ENCODE results near the gene GNL3. TPM values are rescaled to one million over a fixed set of nuclear protein-coding genes. Genes with fewer than 3 reads are reported as not detected.
"Not testable (repeated sequence)": the region's sequence is repeated elsewhere in the genome, so short reads cannot be mapped to it uniquely, and the experiment has no call there.

The GNL3 gene
- total RNA-seq, 1 donor from 2014 or later = 76.4 TPM

DNA sequence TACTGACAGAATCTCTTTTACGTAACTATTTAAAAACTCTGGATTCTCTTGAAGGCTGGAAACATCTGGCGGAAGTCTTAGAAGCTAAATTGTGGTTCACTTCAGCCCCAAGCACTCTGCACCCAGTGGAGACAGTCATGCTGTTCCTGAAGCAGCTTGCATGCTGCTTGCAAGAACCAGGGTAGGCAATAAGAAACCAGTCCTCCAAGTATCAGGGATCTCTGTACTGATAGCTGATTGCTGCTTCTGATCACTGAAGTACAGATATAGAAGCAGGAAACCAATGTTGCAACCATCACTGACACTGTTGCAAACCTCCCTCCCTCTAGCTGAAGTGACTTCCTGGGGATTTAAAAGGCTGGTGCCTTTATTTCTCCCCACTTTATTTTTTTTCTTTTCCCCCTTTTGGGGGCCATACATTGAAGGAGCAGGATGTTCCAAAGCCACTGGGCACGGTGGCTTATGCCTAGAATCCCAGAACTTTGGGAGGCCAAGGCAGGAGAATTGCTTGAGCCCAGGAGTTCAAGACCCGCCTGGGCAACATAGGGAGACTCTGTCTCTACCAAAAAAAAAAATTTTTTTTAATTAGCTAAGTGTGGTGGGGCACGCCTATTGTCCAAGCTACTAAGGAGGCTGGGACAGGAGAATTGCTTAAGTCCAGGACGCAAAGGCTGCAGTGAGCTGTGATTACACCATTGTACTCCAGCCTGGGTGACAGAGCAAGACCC lies 35.3 kb downstream of the GNL3 start:
- ATAC-seq = no peak

DNA sequence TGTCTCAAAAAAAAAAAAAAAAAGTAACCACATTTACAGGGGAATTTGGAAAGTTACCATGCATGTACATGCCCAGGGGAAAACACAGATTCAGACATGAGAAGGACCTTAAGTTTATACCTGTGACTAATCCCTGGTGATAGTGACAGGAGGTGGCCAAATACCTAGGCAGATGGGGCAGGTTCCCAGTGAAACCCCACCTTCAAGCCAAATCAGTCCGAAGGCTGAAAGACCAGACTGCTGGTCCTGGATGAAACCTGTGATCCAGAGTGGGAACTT lies 35.8 kb downstream of the GNL3 start:
- no peak for ATAC-seq

DNA sequence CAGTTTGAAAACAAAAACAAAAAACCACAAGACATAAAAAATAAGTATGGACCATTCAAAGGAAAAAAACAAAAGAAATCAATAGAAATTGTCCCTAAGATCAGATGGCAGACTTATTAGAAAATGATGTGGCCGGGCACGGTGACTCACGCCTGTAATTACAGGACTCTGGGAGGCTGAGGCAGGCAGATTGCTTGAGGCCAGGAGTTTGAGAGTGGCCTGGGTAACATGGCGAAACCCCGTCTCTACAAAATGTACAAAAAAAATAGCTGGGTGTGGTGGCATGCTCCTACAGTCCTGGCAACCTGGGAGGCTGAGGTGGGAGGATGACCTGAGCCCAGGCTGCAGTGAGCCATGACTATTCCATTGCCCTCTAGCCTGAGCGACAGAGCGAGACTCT lies 36.7 kb downstream of the GNL3 start:
- ATAC-seq = no peak

DNA sequence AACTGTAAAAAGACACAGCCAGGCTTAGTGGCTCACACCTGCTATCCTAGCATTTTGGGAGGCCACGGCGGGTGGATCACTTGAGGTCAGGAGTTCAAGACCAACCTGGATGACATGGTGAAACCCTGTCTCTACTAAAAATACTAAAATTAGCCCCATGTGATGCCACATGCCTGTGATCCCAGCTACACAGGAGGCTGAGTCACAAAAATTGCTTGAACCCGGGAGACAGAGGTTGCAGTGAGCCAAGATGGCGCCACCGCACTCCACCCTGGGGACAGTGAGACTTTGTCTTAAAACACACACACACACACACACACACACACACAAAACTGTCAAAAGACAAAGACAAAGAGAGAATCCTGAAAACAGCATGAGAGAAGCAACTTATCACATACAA lies 38.1 kb downstream of the GNL3 start:
- ATAC-seq = no peak

DNA sequence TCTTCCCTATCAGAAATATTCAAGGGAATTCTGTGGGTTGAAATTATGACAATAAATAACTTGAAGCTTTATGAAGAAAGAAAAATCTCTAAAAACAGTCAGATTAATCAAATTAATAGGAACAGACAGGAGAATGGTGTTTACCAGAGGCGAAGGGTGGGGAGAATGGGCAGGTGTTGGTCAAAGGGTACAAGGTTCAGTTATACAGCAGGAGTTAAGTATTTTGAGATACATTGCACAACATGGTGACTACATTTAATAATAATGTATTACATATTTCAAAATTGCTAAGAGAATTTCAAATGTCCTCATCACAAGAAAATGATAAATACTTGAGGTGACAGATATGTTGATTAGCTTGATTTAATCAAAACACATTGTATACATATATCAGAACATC lies 38.7 kb downstream of the GNL3 start:
- no peak for ATAC-seq

DNA sequence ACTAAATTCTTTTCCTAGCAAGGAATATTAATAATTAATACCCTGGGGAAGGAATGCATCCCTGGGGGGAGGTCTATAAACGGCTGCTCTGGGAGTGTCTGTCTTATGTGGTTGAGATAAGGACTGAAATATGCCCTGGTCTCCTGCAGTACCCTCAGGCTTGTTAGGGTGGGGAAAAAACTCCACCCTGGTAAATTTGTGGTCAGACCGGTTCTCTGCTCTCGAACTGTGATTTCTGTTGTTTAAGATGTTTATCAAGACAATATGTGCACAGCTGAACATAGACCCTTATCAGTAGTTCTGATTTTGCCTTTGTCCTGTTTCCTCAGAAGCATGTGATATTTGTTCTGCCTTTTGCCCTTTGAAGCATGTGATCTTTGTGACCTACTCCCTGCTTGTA lies 42.9 kb downstream of the GNL3 start:
- ATAC-seq = not testable (repeated sequence)

DNA sequence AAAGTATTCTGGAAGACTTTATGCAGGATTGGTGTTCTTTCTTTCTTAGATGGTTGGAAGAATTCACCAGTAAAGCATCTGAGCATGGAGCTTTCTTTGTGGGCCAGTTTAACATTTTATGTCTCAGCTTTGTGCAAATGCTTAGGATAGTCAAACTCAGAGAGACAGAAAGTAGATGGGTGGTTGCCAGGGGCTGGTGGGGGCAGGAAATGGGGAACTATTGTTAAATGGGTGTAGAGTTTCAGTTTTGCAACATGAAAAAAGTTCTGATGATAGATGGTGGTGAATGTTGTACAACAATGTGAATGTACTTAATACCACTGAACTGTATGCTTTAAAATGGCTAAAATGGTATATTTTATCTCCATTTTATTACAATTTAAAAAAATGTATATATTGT lies 44.8 kb downstream of the GNL3 start:
- no peak for ATAC-seq

DNA sequence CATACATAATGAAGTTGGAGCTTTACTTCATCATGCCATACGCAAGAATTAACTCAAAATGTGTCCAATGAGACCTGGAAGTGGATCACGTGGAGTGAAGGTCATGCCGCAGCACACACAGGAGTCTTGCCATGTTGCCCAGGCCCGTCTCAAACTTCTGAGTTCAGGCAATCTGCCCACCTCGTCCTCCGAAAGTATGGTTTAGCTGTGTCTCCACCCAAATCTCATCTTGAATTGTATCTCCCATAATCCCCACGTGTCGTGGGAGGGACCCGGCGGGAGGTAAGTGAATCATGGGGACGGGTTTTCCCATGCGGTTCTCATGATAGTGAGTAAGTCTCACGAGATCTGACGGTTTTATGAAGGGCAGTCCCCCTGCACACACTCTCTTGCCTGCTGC lies 45.8 kb downstream of the GNL3 start:
- no peak for ATAC-seq

DNA sequence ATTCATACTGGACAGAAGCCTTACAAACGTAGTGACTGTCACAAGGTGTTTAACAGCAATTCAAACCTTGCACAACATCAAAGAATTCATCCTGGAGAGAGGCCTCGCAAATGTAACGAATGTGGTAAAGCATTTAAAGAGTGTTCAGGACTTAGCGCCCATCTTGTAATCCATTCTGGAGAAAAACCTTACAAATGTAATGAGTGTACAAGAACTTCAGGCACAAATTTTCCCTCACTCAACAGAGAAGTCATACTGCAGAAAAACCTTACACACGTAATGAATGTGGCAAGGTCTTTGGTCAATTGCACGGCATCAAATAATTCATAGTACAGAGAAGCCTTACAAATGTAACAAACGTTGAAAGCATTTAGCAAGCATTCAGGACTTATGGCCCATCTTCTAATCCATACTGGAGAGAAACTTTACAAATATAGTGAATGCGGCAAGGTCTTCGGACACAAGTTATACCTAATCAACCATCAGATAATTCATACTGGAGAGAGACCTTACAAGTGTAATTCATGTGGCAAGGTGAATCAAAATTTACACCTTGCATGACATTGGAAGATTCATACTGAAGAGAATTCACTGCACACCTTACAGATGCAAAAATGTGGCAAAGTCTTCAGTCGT lies 47.5 kb downstream of the GNL3 start:
- no peak for ATAC-seq

DNA sequence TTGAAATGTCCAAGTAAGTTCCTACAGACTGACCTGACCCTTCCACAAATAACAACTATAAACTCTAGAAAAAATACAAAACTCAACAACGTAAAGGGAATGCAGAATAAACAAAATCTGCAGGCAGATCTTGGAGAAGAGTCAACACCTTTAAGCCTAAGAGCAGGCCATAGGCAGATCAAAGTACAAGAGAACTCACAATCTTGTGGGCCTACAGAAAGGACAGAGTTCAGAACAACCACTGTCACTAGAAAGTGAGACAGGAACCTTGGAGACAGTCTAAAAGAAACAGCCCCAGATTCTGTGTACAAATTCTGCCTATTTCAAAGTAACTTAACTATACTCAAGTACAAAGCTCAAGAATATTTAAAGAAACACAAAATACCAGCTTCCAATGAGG lies 53.9 kb downstream of the GNL3 start:
- ATAC-seq = no peak

DNA sequence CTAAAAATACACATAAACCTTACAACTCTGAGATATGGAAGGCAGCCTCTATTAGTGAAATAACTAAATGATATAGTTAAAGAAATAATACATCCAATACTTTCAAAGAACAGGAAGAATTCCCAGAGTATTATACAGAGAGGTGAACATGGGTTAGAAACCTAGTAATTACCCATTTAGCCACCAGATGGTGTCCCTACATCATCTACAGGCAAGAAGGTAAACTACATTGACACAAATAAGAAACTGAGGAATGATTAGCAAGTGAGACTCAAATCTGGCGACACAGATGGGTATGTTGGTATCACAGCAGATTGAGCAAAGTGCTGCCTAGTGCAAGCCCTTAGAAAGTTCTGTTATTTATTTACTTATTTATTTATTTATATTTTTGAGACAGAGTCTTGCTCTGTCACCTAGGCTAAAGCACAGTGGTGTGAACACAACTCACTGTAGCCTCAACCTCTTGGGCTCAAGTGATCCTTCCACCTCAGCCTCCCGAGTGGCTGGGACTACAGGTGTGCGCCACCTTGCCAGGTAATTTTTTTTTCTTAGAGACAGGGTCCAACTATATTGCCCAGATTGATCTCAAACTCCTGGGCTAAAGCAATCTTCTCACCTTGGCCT lies 56.7 kb downstream of the GNL3 start:
- peak; percentile 29 for ATAC-seq

DNA sequence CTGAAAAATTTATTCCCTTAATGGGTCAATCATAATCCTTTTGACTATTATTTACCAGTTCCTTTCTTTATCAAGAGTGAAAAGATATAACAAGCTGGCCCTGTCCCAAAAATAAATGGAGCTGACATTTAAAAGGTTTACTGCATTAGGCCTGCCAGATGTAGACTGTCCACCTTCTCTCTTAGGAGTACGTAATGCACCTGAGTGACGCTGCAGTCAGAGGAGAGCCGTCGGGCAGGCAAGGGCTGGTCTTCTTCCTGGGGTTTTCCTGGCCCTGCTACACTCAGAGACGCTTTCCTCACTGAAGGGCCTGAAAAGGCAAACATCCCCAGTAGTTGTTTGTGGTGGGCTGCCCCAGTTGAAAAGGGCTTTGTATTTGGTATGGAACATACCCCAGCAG lies 57.3 kb downstream of the GNL3 start:
- no peak for ATAC-seq

DNA sequence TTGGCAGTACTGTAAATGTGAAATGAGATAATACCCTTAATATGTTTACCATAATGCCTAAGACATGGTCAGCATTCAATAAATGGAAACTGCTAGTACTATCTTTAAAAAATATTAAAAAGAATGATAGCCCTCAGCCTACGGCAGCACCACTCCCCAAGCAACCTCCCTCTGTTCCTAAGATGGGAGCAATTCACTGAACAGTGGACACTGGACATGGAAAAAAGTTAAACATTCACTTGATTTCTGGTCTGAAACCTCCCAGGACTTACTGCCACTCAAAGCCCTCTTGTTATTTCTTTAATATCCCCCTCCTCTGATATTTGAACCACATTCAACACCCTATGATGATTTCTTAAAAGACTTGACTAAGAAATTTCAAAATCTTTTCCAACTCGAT lies 57.9 kb downstream of the GNL3 start:
- ATAC-seq = no peak

Other genes starting within 250 kb of the GNL3 start
- 2.7 TPM for gene SEMA3G, start 240.9 kb upstream of the GNL3 start, total RNA-seq
- 0.88 TPM for gene TNNC1, start 232.0 kb upstream of the GNL3 start, total RNA-seq
- gene NISCH, start 230.4 kb upstream of the GNL3 start, total RNA-seq = 38.0 TPM
- gene STAB1, start 190.7 kb upstream of the GNL3 start, total RNA-seq = 21.2 TPM
- gene NT5DC2, start 152.2 kb upstream of the GNL3 start, total RNA-seq = 55.0 TPM
- gene UQCC5, start 149.4 kb upstream of the GNL3 start, total RNA-seq = 17.6 TPM
- 41.6 TPM for gene PBRM1, start 119 bp upstream of the GNL3 start, total RNA-seq
- 16.7 TPM for gene GLT8D1, start 19.8 kb downstream of the GNL3 start, total RNA-seq
- gene SPCS1, start 20.1 kb downstream of the GNL3 start, total RNA-seq = 70.6 TPM
- gene NEK4, start 84.9 kb downstream of the GNL3 start, total RNA-seq = 14.7 TPM
- gene ITIH1, start 91.6 kb downstream of the GNL3 start, total RNA-seq = 0.12 TPM
- gene ITIH3, start 108.8 kb downstream of the GNL3 start, total RNA-seq = 0.12 TPM
- 2.1 TPM for gene ITIH4, start 144.6 kb downstream of the GNL3 start, total RNA-seq
- gene MUSTN1, start 149.0 kb downstream of the GNL3 start, total RNA-seq = 0.40 TPM
- gene STIMATE, start 211.5 kb downstream of the GNL3 start, total RNA-seq = 6.1 TPM

Measured in esophagus mucosa (tissue), 1 donor.